Breast epithelium (tissue), 3 donors: Measurements from ENCODE around the gene DNAJA2.

Experiments used
- CTCF ChIP-seq, 3 donors: fragments of 450-650 bp; IDR thresholded peaks; one replicate each; pipeline ENCODE4 v1.5.1; 2016 to 2017; ENCODE audit warnings: antibody characterized with exemption in 3 of 3, mild to moderate bottlenecking in 3 of 3, moderate library complexity in 3 of 3
- POLR2A ChIP-seq: fragments of 450-650 bp; IDR thresholded peaks from one replicate; pipeline ENCODE4 v1.6.1; 2016; ENCODE audit warnings: antibody characterized with exemption, mild to moderate bottlenecking, moderate library complexity

GRCh38 chr16:46970089-46970488 lies 3.4 kb downstream of the DNAJA2 start:
- TF ChIP-seq POLR2A = no peak
- no peak for TF ChIP-seq CTCF (IDR thresholded peaks at IDR 0.05)
